Dermis microvascular lymphatic vessel endothelial cell (primary cell): Measurements from ENCODE around the gene EDDM13. TPM values are rescaled to one million over a fixed set of nuclear protein-coding genes. Genes with fewer than 3 reads are reported as not detected.
"Not testable (repeated sequence)": the region's sequence is repeated elsewhere in the genome, so short reads cannot be mapped to it uniquely, and the experiment has no call there.

Source experiments
- DNase-seq, 2 donors: peaks; one replicate each; pipeline versions ENCODE4 v3.0.0 to v3.0.0-alpha.2; 2010; ENCODE audit warnings: low read depth in 2 of 2
- total RNA-seq: library from RNA; depleted of rRNA; stranded (reverse); fragments of >200 nt; gene quantifications from 2 replicates; pipeline ENCODE4 v1.2.1, GENCODE V29; 2014

EDDM13 gene
- total RNA-seq, 1 donor from 2014 or later = 2.2 TPM

DNA sequence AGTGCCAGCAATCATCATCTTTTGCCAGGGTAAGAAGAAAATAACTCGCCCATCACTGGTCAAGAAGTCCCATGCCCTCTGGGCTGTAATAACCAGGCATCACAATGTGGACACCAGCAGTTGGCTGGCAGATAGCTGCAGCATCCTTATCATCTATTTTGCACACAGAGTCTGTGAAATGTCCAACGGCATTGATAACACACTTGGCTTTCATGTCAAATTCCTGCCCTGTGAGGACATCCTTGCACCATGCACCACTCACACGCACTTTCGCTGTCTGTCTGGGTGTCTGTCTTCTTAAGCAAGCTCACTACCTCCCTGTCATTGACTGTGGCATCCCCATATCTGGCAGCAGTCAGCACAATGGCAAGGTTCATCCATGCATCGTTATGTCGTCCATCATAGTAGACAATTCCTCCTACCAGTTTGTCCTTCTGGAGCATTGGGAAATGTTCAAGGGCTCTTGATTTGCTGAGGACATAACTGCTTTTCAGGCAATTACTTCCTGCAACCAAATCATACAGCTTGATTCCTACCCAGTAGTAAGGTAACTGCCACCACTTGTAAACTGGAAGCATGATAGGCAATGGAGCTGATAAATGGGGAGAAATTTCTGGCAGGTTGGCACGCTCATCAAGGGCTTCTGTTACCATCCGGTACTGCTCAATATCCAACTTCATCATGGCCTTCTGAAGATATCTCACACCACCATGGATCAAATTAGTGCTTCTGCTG lies 48.9 kb downstream of the EDDM13 start:
- DNase-seq = no peak

DNA sequence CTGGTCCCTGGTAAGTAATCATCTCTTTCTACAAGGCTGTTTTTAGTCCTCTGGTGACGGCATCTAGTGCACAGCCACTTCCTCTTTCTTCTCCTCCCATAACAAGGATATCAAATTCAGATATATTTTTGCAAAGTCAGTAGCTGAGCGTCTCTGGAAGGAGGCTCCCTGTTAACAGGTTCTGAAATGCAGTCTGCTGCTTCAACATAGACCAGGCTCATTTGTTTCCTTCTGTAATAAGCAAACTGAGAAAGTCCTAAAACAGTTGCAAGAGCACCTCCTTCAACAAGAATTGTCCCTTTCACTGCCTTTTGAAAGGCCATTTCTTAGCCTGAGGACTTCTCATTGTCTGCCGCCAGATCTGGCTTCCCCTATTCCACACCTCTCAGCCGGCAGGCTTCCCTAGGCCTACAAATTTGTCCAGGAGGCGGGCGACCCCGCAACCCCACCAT lies 49.5 kb downstream of the EDDM13 start:
- DNase-seq = no peak

DNA sequence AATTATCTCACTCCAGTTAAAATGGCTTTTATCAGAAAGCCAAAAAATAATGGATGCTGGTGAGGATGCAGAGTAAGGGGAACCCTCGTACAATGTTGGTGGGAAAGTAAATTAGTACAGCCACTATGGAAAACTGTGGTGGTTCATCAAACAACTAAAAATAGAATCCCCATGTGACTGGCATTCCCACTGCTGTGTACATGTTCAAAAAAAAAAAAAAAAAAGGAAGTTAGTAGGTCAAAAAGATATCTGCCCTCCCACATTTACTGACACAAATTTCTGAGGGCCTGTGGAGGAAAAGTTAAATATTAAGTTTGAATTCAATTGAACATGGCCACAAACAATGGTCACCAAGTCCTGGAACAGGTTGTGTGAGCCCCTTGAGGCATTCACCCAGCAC lies 51.9 kb downstream of the EDDM13 start:
- no peak for DNase-seq

DNA sequence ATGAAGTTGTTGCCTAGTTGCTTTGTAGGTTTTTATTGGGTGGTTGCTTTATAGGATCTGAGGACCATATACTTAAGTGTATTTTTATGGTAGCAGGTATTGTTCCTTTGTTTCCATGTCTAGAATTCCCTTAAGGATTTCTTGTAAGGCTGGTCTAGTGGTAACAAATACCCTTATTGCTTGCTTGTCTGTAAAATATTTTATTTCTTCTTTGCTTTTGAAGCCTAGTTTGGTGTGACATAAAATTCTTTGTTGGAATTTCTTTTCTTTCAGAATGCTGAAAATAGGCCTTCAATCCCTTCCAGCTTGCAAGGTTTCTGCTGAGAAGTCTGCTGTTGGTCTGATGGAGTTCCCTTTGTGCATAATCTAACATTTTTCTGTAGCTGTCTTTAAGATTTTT lies 60.1 kb downstream of the EDDM13 start:
- DNase-seq = no peak

DNA sequence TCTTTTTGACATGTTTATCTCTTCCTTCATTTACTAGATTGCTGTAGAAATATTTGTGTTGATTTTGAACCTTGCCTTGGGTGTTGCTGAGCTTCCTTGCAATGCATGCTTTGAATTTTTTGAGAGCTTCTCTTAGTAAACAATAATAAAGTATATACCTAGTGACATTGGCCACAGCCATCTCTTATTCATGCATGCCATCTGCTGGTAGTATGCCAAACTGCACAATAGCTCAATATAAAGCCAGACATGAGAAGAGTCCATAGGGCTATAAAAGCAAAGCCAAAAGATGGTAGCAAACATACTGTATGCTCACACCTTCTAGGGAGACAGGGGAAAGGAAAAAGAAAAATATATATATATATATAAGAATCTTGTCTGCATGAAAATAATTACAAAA lies 61.0 kb downstream of the EDDM13 start:
- DNase-seq = peak; percentile 63 to 69

DNA sequence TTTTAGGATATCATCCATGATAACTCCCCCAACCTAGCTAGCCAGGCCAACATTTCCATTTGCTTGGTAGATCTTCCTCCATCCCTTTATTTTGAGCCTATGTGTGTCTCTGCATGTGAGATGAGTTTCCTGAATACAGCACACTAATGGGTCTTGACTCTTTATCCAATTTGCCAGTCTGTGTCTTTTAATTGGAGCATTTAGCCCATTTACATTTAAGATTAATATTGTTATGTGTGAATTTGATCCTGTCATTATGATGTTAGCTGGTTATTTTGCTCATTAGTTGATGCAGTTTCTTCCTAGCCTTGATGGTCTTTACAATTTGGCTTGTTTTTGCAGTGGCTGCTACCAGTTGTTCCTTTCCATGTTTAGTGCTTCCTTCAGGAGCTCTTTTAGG lies 62.8 kb downstream of the EDDM13 start:
- DNase-seq = not testable (repeated sequence)

DNA sequence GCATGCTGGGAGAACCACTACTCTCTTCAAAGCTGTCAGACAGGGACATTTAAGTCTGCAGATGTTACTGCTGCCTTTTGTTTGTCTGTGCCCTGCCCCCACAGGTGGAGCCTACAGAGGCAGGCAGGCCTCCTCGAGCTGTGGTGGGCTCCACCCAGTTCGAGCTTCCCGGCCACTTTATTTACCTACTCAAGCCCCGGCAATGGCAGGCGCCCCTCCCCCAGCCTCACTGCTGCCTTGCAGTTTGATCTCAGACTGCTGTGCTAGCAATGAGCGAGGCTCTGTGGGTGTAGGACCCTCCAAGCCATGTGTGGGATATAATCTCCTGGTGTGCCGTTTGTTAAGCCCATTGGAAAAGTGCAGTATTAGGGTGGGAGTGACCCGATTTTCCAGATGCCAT lies 64.5 kb downstream of the EDDM13 start:
- DNase-seq = not testable (repeated sequence)

DNA sequence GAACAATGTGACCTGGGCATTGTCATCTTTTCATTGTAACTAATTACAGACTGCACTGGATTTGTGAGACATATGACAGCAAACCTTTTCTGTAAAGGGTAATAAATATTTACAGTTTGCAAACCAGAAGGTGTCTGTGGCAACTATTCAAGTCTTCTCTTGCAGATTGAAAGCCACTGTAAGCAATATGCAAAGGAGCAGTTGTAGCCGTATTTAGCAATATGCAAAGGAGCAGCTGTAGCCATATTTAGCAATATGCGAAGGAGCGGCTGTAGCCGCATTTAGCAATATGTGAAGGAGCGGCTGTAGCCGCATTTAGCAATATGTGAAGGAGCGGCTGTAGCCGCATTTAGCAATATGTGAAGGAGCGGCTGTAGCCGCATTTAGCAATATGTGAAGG lies 66.5 kb downstream of the EDDM13 start:
- DNase-seq = not testable (repeated sequence)

DNA sequence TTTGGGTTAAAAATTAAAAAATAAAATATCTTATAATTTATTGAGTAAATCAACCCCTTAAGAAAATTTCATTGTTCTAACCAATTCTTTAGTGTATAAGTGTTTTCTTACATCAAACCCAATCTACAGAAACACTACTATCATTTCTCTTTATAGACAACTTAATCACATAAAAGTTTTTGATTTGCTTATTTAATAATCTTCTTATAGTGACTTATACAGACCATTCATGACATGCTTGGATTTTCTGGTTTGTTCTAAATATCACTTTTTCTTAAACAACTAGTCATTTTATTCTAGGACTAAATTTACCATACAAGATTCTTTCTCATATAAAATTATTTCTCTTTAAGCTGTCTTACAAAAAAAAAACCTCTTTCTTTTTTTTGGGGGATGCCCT lies 69.4 kb downstream of the EDDM13 start:
- DNase-seq = no peak

DNA sequence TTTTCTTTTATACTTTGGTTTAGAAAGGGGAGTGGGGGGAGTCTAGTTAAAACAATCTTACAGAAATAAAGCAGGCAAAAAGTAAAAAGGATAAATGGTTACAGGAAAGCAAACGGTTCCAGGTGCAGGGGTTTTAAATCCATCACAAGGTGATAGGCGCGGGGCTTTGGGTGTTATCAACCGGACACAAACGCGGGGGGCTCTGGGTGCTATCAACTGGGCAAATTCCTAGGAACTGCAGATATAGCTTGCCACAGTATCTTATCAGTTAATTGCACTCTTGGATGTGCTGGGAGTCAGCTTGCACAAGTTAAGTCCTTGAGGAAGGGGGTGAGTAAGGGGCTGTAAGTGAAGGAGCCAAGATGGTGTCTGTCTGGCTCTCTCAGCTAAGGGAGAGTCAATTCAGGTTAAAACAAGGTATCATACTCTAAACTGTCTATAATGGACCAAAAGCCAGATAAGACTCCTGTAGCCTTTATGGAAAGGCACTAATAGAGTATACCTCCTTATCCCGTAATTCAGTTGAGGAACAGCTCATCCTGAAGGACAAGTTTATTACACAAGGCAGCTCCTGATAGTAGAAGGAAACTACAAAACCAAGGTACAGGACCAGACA lies 74.7 kb downstream of the EDDM13 start:
- DNase-seq = no peak

DNA sequence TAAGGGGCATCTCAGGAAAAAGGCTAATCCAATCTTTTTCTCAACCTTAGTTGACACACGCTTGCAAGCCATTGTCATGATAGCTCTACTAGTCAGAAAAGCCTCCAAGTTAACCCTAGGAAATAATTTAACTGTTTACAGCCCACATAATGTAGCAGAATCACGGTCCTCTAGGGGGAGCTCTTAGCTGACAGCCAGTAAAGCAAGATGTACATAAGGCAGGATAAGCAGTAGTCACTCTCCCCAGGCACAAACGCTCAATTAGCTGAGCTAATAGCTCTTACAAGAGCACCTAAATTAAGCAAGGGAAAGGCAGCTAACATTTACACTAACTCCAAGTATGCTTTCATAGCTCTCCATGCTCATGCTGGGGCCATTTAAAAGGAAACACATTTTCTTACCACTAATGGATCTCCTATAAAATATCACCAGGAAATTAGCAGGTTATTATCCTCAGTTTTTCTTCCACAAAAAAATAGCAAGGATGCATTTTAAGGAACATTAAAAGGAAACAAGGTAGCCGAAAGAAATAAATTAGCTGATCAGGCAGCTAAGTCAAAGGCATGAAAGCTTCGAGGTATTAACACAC lies 75.8 kb downstream of the EDDM13 start:
- DNase-seq = peak in 1 of 2 donors; percentile 26

DNA sequence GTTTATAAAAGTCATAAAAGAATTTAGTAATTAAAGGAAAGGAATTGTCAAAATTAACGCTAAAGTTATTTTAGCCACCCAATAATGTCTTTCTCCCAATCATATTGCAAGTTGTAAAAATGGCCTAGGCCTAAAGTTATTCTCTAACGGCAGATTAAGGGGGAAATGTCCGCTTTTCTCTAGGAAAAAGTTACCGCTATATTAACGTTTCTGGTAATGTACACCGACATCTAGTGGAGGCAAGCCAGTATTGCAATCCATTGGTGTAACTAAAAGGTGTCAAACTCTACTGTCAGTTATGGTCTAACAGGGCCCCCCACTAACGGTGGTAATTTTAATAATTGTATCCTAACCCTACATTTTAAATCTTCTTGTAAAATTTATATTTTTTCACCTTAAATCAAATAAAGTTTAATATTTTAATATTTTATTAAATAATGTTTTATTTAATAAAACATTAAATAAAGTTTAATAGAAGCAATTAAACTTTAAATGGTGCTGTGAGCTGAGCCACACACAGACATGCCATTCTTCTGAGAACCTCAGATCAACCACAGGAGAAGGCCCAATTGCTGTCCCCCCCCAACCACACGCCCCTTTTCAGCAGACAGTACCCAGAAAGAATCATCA lies 78.0 kb downstream of the EDDM13 start:
- peak; percentile 38 to 55 for DNase-seq

DNA sequence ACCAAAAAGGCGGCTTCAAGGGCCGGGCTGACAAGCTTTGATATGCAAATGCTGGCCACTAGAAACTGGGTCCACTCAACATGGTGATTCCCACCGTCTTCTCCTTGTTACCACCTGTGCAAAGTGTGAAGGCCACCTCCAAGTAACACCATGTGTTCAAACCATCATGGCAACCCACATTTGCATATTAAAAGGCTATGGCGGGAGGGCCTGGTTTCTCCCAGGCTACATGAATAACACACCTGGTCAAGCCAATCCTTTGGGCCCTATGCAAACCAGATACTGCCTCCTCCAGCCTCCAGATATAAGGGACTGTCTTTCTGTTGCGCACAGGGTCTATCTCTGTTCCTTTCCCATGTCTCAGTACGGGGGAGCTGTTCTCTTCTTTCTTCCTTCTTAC lies 78.7 kb downstream of the EDDM13 start:
- no peak for DNase-seq

DNA sequence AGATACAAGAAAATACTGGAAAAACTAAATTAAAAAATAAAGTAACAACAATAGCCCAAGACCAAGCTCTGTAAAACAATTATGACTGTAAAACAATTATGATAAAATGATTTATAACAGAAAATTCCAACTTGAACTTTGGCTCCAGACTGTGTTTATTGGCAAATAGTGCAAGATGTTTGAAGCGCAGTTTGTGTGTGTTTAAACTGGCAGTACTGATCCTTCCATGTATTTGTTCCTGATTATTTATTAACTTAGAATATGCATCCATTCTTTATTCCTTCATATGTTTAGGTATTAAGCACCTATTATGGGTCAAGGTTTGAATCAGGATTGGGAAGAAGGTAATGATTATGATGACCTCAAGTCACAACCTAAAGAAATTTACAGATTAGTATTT lies 83.0 kb downstream of the EDDM13 start:
- no peak for DNase-seq

DNA sequence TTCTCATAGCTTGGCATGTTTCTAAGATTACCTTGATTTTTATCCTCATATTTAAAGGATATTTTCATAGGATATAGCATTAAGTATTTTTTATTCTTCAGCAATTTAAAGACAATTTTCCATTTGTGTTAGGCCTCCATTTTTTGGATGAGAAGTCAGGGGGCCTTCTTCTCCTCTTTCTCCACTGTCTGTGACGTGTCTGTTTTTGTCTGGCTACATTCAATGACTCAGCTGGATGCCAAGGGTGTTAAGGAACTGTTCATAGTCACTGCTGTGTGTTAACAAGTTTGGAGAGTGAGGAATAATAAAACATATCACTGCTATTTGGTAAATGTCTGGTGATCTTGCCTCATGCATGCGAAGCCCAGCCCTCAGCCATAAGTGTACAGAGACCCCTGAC lies 84.4 kb downstream of the EDDM13 start:
- DNase-seq = no peak

Other genes with a start within 250 kb of the EDDM13 start
- 25.7 and 33.4 TPM in 2 replicates for gene ZNF787, start 151.5 kb upstream of the EDDM13 start, total RNA-seq
- 10.7 and 16.1 TPM in 2 replicates for gene ZNF444, start 131.5 kb upstream of the EDDM13 start, total RNA-seq
- gene GALP, start 96.7 kb upstream of the EDDM13 start, total RNA-seq = not detected in 2 replicates
- gene ZSCAN5B, start 75.0 kb upstream of the EDDM13 start, total RNA-seq = not detected in 2 replicates
- gene ZSCAN5C, start 70.5 kb upstream of the EDDM13 start, total RNA-seq = not detected in 2 replicates
- gene ZSCAN5A, start 42.1 kb downstream of the EDDM13 start, total RNA-seq = 6.9 and 8.2 TPM in 2 replicates
- 1.3 and 2.4 TPM in 2 replicates for gene ZNF582, start 120.8 kb downstream of the EDDM13 start, total RNA-seq
- gene ZNF583, start 131.6 kb downstream of the EDDM13 start, total RNA-seq = 1.9 and 2.8 TPM in 2 replicates
- gene ZNF667, start 204.6 kb downstream of the EDDM13 start, total RNA-seq = 1.8 and 2.5 TPM in 2 replicates
- 0.90 and 1.5 TPM in 2 replicates for gene ZNF471, start 235.1 kb downstream of the EDDM13 start, total RNA-seq